H1 (cell line): ENCODE data around the gene MIR17HG. TPM values are rescaled to one million over a fixed set of nuclear protein-coding genes. Genes with fewer than 3 reads are reported as not detected.

ENCODE experiments used
- CTCF ChIA-PET: fragments of 300-600 bp; sonication (Branson Sonifier 250); formaldehyde crosslinking; loops from one replicate; lab custom pipeline; 2021; ENCODE audit not compliant: partially characterized antibody; lab: Charles Lee
- POLR2A ChIA-PET: fragments of 300-600 bp; sonication (Branson Sonifier 250); formaldehyde crosslinking; loops from one replicate; lab custom pipeline; 2021; ENCODE audit warnings: inconsistent platforms; ENCODE audit not compliant: partially characterized antibody; lab: Charles Lee
- DNase-seq, 2 experiments: peaks; one replicate each; pipeline versions ENCODE4 v3.0.0 to v3.0.0-alpha.2; 2010 to 2022; ENCODE audit warnings: low spot score in 2 of 2, low read depth in 1 of 2, mixed read lengths in 1 of 2
- FAIRE-seq: peaks from 2 replicates; lab custom pipeline; 2011; peaks lifted over from hg19 to GRCh38; lab: Jason Lieb, UNC
- H2AFZ ChIP-seq: 2 replicates; pipeline ENCODE4 v1.8.1; 2012; ENCODE audit warnings: low read length, inconsistent platforms
- H2AK5ac ChIP-seq: 2 replicates; pipeline ENCODE4 v1.6.1; 2013; ENCODE audit warnings: low read depth, low read length
- H2BK120ac ChIP-seq: replicated peaks from 2 replicates; pipeline ENCODE3; 2013; ENCODE audit warnings: low read depth, low read length, inconsistent platforms
- H2BK12ac ChIP-seq: 2 replicates; pipeline ENCODE4 v1.6.1; 2013; ENCODE audit warnings: low read depth, low read length
- H2BK15ac ChIP-seq: 2 replicates; pipeline ENCODE4 v1.6.1; 2013; ENCODE audit warnings: low read length
- H2BK20ac ChIP-seq: 2 replicates; pipeline ENCODE4 v1.6.1; 2013; ENCODE audit warnings: low read length
- H2BK5ac ChIP-seq: 2 replicates; pipeline ENCODE4 v1.6.1; 2013; ENCODE audit warnings: low read depth, low read length
- H3K14ac ChIP-seq: 2 replicates; pipeline ENCODE4 v1.6.1; 2013; ENCODE audit warnings: inconsistent platforms; ENCODE audit not compliant: insufficient read length
- H3K18ac ChIP-seq: 2 replicates; pipeline ENCODE4 v1.6.1; 2013; ENCODE audit warnings: low read length; ENCODE audit errors: extremely low read depth
- H3K23ac ChIP-seq: 2 replicates; pipeline ENCODE4 v1.6.1; 2013; ENCODE audit warnings: inconsistent platforms; ENCODE audit not compliant: insufficient read length
- H3K23me2 ChIP-seq: 2 replicates; pipeline ENCODE4 v1.6.1; 2013; ENCODE audit warnings: low read depth, low read length
- H3K27ac ChIP-seq: 2 replicates; pipeline ENCODE4 v1.6.1; 2011; ENCODE audit warnings: low read depth, low read length, inconsistent platforms
- H3K27me3 ChIP-seq, 4 experiments: replicated peaks in 1 of 4; 1 replicate in 1 of 4; 2 replicates in 3 of 4; pipeline versions ENCODE4 v1.6.1 to v1.8.1; 2011 to 2013; ENCODE audit warnings: low read length in 3 of 4, mild to moderate bottlenecking in 3 of 4, inconsistent platforms in 2 of 4, mixed read lengths in 2 of 4, moderate library complexity in 1 of 4; ENCODE audit not compliant: control insufficient read depth in 3 of 4, insufficient read depth in 3 of 4; ENCODE audit errors: extremely low read depth in 1 of 4
- H3K36me3 ChIP-seq, 4 experiments: 2 replicates each; pipeline versions ENCODE4 v1.6.1 to v1.8.1; 2011 to 2013; ENCODE audit warnings: mild to moderate bottlenecking in 4 of 4, low read length in 3 of 4, moderate library complexity in 2 of 4, control low read depth in 1 of 4, inconsistent platforms in 1 of 4; ENCODE audit not compliant: insufficient read depth in 4 of 4, control insufficient read depth in 2 of 4
- H3K4ac ChIP-seq: replicated peaks from 2 replicates; pipeline ENCODE3; 2013; ENCODE audit warnings: low read length, low read depth, mixed read lengths, inconsistent platforms; ENCODE audit not compliant: insufficient read length
- H3K4me1 ChIP-seq, 4 experiments: replicated peaks in 1 of 4; 1 replicate in 1 of 4; 2 replicates in 3 of 4; pipeline versions ENCODE4 v1.6.1 to v1.8.1; 2011 to 2013; ENCODE audit warnings: low read length in 3 of 4, inconsistent platforms in 2 of 4, mixed read lengths in 1 of 4; ENCODE audit not compliant: insufficient read depth in 4 of 4, control insufficient read depth in 3 of 4
- H3K4me2 ChIP-seq, 2 experiments: 2 replicates each; pipeline versions ENCODE4 v1.6.1 to v1.8.1; 2011 to 2013; ENCODE audit warnings: low read depth in 2 of 2, low read length in 2 of 2, control low read depth in 1 of 2, inconsistent platforms in 1 of 2, mild to moderate bottlenecking in 1 of 2; ENCODE audit not compliant: insufficient read depth in 1 of 2
- H3K4me3 ChIP-seq, 4 experiments: fragments of 200-600, 300-600 bp in 1 of 4; sonication (generic), shearing (Covaris generic), sonication (Bioruptor Twin) in 1 of 4; 2 replicates each; pipeline versions ENCODE4 v1.5.1 to v1.8.1; 2011 to 2016; ENCODE audit warnings: low read length in 4 of 4, low read depth in 3 of 4, control low read depth in 2 of 4, inconsistent platforms in 2 of 4, mild to moderate bottlenecking in 2 of 4, mixed read lengths in 1 of 4, moderate library complexity in 1 of 4; ENCODE audit not compliant: insufficient read depth in 2 of 4; ENCODE audit errors: extremely low read depth in 1 of 4
- H3K56ac ChIP-seq: replicated peaks from 2 replicates; pipeline ENCODE3; 2013; ENCODE audit warnings: low read depth, mild to moderate bottlenecking, mixed read lengths, low read length, inconsistent platforms; ENCODE audit not compliant: insufficient read length
- H3K79me1 ChIP-seq: 2 replicates; pipeline ENCODE4 v1.6.1; 2013; ENCODE audit warnings: low read depth, low read length, control low read depth
- H3K79me2 ChIP-seq, 2 experiments: 2 replicates each; pipeline versions ENCODE4 v1.6.1 to v1.8.1; 2012 to 2013; ENCODE audit warnings: low read length in 2 of 2, mild to moderate bottlenecking in 2 of 2, inconsistent platforms in 1 of 2; ENCODE audit not compliant: insufficient read depth in 2 of 2, control insufficient read depth in 1 of 2
- H3K9ac ChIP-seq, 4 experiments: replicated peaks in 1 of 4; 1 replicate in 1 of 4; 2 replicates in 3 of 4; pipeline versions ENCODE4 v1.6.1 to v1.8.1; 2011 to 2013; ENCODE audit warnings: low read depth in 3 of 4, low read length in 3 of 4, control low read depth in 2 of 4, mild to moderate bottlenecking in 2 of 4, moderate library complexity in 2 of 4, inconsistent platforms in 1 of 4; ENCODE audit errors: extremely low read depth in 1 of 4
- H3K9me3 ChIP-seq, 2 experiments: 2 replicates each; pipeline versions ENCODE4 v1.6.1 to v1.8.1; 2012 to 2013; ENCODE audit warnings: mild to moderate bottlenecking in 2 of 2, moderate library complexity in 2 of 2, control low read depth in 1 of 2, inconsistent platforms in 1 of 2, low read depth in 1 of 2, low read length in 1 of 2, mixed read lengths in 1 of 2; ENCODE audit not compliant: insufficient read depth in 2 of 2
- H4K20me1 ChIP-seq, 2 experiments: replicated peaks in 1 of 2; 2 replicates each; pipeline versions ENCODE3 to v1.8.1; 2011 to 2013; ENCODE audit warnings: inconsistent platforms in 2 of 2, low read length in 2 of 2, mild to moderate bottlenecking in 1 of 2; ENCODE audit not compliant: insufficient read depth in 2 of 2, control insufficient read depth in 1 of 2
- H4K5ac ChIP-seq: 2 replicates; pipeline ENCODE4 v1.6.1; 2013; ENCODE audit warnings: low read length, low read depth, mixed read lengths, inconsistent platforms; ENCODE audit not compliant: insufficient read length
- H4K8ac ChIP-seq: 2 replicates; pipeline ENCODE4 v1.8.0; 2013; ENCODE audit warnings: mild to moderate bottlenecking, moderate library complexity, low read length, inconsistent platforms; ENCODE audit not compliant: insufficient read depth; ENCODE audit errors: extremely low read depth
- H4K91ac ChIP-seq: replicated peaks from 2 replicates; pipeline ENCODE3; 2013; ENCODE audit warnings: low read length, mixed read lengths, inconsistent platforms; ENCODE audit not compliant: insufficient read length
- BCL11A ChIP-seq, 2 experiments: IDR thresholded peaks; one replicate each; pipeline ENCODE4 v1.6.1; 2011; ENCODE audit warnings: low read depth in 2 of 2, low read length in 2 of 2, mild to moderate bottlenecking in 2 of 2
- BRCA1 ChIP-seq: IDR thresholded peaks from 2 replicates; pipeline ENCODE4 v1.6.1; 2012; ENCODE audit warnings: low read depth, low read length, improper control_type of control experiment
- EGR1 ChIP-seq: IDR thresholded peaks from 2 replicates; pipeline ENCODE4 v1.6.1; 2011; ENCODE audit warnings: low read depth, low read length, borderline replicate concordance
- FOSL1 ChIP-seq: IDR thresholded peaks from 2 replicates; pipeline ENCODE4 v1.6.1; 2011; ENCODE audit warnings: mild to moderate bottlenecking, low read depth, low read length, moderate library complexity; ENCODE audit not compliant: insufficient read depth
- JUND ChIP-seq: IDR thresholded peaks from 2 replicates; pipeline ENCODE4 v1.6.1; 2011; ENCODE audit warnings: mild to moderate bottlenecking, improper control_type of control experiment, low read length
- MAX ChIP-seq: IDR thresholded peaks from 2 replicates; pipeline ENCODE4 v1.6.1; 2012; ENCODE audit warnings: inconsistent platforms
- SUZ12 ChIP-seq: fragments of 200-600 bp; sonication (generic); IDR thresholded peaks from 2 replicates; pipeline ENCODE4 v1.6.1; 2012; ENCODE audit warnings: mild to moderate bottlenecking, inconsistent platforms, low read length, moderate library complexity, mixed read lengths
- WGBS, 2 experiments: shearing (Covaris generic) in 1 of 2; methylation state at CpG; one replicate each; pipeline versions ENCODE4 v1.1.6 to v1.1.7; 2013 to 2015; ENCODE audit warnings: low lambda C conversion rate in 2 of 2, mixed read lengths in 2 of 2, inconsistent platforms in 1 of 2, low coverage in 1 of 2, missing lambda C conversion rate in 1 of 2; ENCODE audit not compliant: insufficient replicate concordance in 2 of 2, insufficient coverage in 1 of 2, insufficient read length in 1 of 2; ENCODE audit errors: extremely low coverage in 1 of 2, missing lambda C conversion rate in 1 of 2; 5-methylcytosine and 5-hydroxymethylcytosine counted together
- polyA plus RNA-seq, 7 experiments: library from polyadenylated mRNA; depleted of rRNA in 3 of 7; stranded (reverse) in 5 of 7; unstranded in 2 of 7; fragments of >200 nt in 5 of 7; fragments of 200-250 nt in 2 of 7; gene quantifications; 1 replicate in 5 of 7; 2 replicates in 1 of 7; 4 replicates in 1 of 7; pipeline versions ENCODE4 v1.2.1 to v1.2.3, GENCODE V29; 2011 to 2013; ENCODE audit warnings: missing spikeins in 2 of 7, mixed read lengths in 2 of 7
- total RNA-seq: library from RNA; stranded (reverse); fragmentation: NEBNext Ultra II Directional; extraction: Animal tissue kit (Norgen Biotek cat#: 25700); gene quantifications from 2 replicates; pipeline ENCODE4 v1.2.1, GENCODE V29; 2021

Gene MIR17HG
- total and polyA plus RNA-seq, 2 of the 8 experiments (the other 6 are each of a cell fraction or from before 2014, with no cell fraction given): 11.5 to 36.9 TPM

GRCh38 chr13:91370501-91370900 lies 23.0 kb downstream of the MIR17HG start:
- Histone ChIP-seq H2BK12ac (no peak overlapping the region), H3K56ac (no peak overlapping the region), H3K4ac (no peak overlapping the region), H3K9me3 (no peaks in the 10 kb centered on the region), H4K91ac (no peak overlapping the region), H3K14ac (no peak overlapping the region), H3K27me3 (no peaks in the 10 kb centered on the region), H2BK20ac (no peak overlapping the region), H3K23me2 (no peaks in the 10 kb centered on the region), H2AFZ (no peak overlapping the region), H2BK5ac (no peak overlapping the region), H3K27ac (no peak overlapping the region), H4K20me1 (peaks cover 0 to 2% of the 10 kb centered on the region in 2 experiments), H3K79me1 (no peaks in the 10 kb centered on the region), H3K79me2 (no peaks in the 10 kb centered on the region), H4K8ac (no peak overlapping the region), H3K9ac (no peak overlapping the region), H3K4me1 (no peaks in the 10 kb centered on the region; a peak in 2 of 7 replicates), H3K4me3 (no peak overlapping the region), H3K4me2 (no peak overlapping the region), H2BK15ac (no peak overlapping the region), H2BK120ac (no peak overlapping the region), H3K23ac (no peak overlapping the region), H4K5ac (no peak overlapping the region), H3K36me3 (no peaks in the 10 kb centered on the region), H3K18ac (no peak overlapping the region), H2AK5ac (no peak overlapping the region)
- TF ChIP-seq FOSL1 (no peak), MAX (no peak), BRCA1 (no peak), EGR1 (no peak), JUND (no peak), BCL11A (IDR thresholded peaks at IDR 0.05; ENCODE audit: low read depth in 2 of 2, low read length in 2 of 2) (no peak), SUZ12 (no peak)
- POLR2A ChIA-PET: interaction anchor here (2.1 to 2.3 kb wide), 2 partner anchors 11 to 14 kb away, joined by 9 to 19 read pairs; no protein-coding TSS in a partner anchor
- no peak for FAIRE-seq
- no peak for DNase-seq
- CTCF ChIA-PET: interaction anchor here (0.6 to 1.5 kb wide), 4 partner anchors 11 to 351 kb away, joined by 3 to 4 read pairs (median 3); no protein-coding TSS in a partner anchor
- 85% methylated on average over 2 of the region's 2 CpGs; no CpG with 5 or more reads in 1 of the 2 experiments for WGBS, 2 experiments
